Medulla oblongata (tissue), 1 donor: ENCODE measurements around the gene PSORS1C1.
"Not testable (repeated sequence)": the region's sequence is repeated elsewhere in the genome, so short reads cannot be mapped to it uniquely, and the experiment has no call there.

Experiments used
- DNase-seq: peaks from one replicate; pipeline ENCODE4 v3.0.0-alpha.2; 2015; ENCODE audit errors: extremely low spot score

The PSORS1C1 gene

DNA sequence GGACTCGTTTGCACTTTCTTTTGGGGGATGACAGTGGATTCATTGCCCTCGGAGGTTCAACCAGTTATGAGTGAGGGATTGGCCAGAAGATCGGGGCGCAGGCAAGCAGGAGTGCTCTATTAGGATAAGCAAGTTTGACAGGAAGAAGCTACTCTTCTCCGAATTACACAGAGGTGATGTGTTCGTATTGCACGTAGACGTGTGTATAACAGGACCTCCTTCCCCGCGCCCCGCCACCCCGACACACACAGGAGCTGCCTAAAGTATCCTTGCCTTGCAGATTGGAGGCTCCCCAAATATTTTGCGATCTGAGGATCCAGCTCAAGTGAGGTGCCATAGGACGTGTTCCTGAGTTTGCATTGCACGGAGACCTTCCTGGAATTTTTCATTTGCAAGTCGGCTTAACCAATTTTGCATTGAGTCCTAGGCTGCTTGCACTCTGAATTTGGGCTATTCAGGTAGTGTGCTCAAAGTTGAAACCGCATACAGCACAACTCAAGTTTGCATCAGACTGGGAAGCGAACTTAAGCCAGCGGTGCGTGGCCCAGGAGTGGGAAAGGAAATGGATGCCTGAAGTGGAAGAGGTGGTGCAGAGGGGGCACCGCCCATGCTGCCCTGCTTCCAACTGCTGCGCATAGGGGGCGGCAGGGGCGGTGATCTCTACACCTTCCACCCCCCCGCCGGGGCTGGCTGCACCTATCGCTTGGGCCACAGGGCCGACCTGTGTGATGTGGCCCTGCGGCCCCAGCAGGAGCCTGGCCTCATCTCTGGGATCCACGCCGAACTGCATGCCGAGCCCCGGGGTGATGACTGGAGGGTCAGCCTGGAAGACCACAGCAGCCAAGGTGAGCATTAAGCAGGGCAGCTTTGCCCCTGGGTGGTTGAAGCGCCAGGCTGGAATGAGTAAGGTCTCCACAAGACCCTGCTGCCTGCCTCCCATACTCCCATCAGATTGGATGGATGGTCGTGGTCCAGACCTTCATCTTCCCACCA, 44.6 kb downstream of the PSORS1C1 start:
- no peak for DNase-seq

DNA sequence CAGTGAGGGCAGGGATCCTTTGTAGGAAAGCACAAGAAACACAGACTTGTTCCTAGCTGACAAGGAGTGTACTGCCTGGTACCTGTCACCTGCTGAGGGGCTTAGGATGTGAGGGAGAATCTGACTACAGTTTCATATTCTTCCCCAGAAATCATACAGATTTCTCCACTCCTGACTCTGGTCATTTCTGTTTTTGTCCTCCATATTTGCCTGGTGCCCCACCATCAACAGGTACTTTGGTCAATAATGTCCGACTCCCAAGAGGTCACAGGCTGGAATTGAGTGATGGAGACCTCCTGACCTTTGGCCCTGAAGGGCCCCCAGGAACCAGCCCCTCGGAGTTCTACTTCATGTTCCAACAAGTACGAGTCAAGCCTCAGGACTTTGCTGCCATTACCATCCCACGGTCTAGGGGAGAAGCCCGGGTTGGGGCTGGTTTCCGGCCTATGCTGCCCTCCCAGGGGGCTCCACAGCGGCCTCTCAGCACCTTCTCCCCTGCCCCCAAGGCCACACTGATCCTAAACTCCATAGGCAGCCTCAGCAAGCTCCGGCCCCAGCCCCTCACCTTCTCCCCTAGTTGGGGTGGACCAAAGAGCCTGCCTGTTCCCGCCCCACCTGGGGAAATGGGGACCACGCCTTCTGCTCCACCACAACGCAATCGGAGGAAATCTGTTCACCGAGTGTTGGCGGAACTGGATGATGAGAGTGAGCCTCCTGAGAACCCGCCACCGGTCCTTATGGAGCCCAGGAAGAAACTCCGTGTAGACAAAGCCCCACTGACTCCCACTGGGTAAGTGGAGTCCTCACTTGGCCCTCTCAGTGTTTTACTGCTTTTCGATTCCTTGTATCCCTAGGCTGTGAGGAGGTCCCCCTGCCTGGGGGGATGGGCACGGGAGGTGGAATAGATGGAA, 46.9 kb downstream of the PSORS1C1 start:
- DNase-seq = no peak

DNA sequence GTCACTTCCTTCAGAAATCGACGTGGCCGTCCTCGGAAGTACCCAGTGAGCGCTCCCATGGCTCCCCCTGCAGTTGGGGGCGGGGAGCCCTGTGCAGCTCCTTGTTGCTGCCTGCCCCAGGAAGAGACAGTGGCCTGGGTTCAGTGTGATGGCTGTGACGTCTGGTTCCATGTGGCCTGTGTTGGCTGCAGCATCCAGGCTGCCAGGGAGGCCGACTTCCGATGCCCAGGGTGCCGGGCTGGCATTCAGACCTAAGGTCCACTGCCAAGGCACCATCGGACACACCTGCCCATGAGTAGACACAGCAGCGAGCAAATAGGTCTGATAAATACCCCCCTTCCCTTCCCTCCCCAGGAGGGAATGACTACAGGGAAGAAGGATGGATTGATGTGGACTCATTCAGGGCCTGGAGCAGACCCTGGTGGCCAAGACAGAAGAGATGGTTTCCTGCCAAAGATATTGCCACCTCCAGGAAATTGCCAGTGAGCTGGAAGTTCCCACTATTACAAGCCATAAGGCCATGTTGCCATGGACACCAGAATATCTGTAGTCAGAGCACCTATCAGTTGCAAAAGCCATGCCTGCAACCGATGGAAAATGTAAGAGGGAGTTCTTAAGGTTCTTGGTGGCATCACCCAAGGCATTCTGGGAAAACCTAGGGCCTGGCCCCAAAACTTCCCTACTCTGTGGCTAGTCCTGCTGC, 48.0 kb downstream of the PSORS1C1 start:
- DNase-seq = no peak

DNA sequence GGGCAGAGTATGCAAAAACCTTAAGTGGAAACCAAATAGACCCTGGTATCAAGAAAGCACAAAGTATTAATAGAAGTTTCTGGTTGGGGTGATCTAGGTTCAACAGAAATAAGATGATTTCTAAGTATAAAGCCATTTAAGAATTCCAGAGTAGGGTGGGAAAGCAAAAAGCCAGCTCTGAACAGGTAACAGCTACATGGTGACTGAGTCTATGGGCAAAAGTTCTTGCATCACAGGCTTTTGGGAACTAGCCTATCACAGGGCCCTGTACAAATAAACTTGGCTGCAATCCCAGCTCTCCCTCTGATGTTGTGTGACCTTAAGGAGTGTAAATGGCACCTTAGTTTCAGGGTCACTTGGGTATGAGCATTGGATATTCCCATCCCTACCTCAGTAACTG, 49.3 kb downstream of the PSORS1C1 start:
- no peak for DNase-seq

DNA sequence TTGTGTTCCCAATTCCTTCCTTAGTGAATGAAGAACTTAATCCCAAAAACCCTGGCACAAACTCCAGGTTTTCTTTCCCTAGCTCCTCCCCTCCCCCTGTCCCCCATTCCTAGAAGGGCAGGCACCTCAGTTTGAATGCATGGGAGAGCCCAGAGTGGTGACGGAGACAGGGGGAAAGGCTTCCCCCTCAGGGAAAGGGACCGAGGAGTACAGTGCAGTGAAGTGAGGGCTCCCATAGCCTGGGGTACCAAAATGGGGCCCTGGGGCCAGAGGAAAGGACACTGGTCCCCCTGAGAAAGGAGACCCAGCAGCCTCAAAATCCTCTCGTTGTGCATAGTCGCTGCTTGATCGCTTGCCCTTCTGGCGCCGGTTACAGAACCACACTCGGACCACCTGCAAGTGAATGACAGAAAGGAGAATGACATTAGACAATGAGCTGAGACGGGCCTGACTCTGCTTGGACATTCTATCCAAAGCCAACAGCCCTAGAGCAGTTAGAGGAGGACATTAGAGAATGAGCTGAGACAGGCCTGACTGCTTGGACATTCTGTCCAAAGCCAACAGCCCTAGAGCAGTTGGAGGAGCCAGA, 50.0 kb downstream of the PSORS1C1 start:
- not testable (repeated sequence) for DNase-seq

DNA sequence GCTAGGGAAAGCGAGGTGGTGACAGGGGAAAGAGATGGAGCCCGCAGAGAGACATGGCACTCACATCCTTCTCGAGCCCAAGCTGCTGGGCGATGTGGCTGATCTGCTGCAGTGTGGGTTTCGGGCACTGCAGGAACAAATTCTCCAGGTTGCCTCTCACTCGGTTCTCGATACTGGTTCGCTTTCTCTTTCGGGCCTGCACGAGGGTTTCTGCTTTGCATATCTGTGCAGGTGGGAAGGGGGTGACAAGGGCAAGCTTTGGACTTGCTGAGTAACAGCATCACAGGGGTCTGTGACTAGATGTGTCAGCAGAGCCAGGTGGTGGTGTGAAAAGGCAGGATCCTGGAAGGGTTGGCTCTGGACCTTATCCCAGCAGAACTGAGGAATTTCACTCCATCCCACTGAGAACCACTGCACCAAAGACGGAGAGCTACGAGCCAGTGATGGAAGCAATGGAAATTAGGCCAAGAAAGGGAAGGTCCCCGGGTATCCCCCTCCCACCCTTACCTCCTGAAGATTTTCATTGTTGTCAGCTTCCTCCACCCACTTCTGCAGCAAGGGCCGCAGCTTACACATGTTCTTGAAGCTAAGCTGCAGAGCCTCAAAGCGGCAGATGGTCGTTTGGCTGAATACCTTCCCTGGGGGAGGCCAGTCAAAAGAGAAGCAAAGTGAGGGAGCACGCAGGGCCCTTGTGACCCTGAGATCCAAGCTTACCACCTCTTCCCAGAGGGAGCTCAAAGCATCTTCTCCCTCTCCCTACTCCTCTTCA, 50.6 kb downstream of the PSORS1C1 start:
- DNase-seq = not testable (repeated sequence)

DNA sequence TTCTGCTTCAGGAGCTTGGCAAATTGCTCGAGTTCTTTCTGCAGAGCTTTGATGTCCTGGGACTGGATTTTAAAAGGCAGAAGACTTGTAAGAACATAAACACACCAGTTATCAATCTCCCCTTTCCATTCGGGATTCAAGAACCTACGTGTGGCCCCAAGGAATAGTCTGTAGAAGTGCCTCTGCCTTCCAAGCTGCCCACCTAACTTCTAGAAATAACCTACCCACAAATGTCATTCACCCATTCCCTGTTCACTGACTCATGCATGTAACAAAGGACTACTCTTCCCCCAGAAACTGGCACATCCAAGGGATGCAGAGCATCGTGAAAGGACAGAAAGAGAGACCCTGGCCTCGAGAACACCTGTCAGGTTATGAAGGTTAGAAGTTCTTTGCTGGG, 51.4 kb downstream of the PSORS1C1 start:
- DNase-seq = no peak

DNA sequence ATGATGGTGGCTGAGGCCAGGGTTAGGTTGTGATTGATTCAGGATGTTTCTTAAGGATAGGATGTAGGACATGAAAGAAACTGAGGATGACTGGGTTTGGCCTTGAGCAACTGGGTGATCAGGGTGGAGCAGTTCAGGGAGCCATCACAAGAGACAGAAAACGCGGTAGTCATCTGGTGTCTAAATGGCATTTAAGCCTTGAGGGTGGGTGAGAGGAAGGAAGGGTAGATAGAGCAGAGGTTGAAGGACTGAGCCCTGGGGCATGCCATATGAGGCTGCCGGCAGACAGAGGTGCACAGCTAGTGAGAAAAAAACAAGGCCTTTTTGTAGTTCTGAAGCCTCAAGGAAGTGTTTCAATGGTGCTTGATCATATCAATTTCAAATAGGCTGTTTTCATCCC, 54.0 kb downstream of the PSORS1C1 start:
- DNase-seq = no peak

DNA sequence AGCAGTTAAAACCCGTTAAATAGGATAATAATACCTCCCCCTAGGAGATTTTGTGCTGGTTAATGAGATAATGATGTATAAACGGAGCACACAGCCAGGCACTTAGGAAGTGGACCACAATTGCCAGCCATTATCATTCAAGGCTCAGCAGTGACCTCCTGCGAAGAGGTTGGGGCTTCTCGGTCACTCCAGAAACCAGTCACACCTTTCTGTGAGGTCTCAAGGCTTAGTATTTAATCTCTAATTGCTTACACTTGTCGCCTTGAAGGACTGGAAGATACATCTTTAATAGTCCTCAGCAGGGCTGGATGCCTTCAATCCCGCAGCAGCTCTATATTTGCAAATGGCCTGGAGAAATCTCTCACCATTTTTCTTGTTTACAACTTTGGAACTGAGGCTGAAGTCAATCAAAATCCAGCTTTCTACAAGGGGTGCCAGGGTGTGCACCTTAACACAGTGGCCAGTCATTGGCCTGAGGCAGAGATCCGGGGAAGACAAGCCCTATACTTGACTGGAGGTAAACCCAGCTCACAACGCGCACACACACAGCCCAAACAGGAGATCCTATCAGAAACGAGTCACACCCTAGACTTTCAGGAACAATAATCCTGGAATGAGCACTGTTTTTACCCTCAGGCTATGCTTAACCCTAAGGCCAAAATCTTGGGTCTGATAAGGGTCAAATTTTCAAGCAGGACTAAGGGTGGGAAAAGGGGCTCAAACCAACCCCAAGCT, 54.7 kb downstream of the PSORS1C1 start:
- no peak for DNase-seq

DNA sequence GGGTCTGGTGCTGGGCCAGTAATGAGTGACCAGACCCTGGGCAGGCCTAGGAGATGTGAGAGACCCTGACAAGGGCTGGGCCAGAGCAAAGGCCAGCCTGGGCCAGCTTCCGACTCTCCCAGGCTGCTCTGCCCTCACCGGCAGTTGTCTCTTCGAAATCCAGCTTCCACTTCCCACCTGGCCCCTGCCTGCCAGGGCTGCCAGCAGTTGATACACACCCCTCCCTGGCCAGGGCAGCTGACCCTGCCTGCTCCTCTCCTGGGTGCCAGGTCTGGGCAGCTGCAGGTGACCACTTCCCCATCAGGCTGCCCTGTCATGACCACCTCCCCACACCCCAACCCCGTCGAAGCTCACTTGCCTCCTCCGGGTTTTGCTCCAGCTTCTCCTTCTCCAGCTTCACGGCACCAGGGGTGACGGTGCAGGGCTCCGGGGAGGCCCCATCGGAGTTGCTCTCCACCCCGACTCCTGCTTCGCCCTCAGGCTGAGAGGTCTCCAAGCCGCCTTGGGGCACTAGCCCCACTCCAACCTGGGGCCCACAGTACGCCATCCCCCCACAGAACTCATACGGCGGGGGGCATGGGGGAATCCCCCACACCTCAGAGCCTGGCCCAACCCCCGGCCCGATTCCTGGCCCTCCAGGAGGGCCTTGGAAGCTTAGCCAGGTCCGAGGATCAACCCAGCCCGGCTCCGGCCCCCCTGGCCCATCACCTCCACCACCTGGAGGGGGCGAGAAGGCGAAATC, 55.4 kb downstream of the PSORS1C1 start:
- DNase-seq = not testable (repeated sequence)

DNA sequence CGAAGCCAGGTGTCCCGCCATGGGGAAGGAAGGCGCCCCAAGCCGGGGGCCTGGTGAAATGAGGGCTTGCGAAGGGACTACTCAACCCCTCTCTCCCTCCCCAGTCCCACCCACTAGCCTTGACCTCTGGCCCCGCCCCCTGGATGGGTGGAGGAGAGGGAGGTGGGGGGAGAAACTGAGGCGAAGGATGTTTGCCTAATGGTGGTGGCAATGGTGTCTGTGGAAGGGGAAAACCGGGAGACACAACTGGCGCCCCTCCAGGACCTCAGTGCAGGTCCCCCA, 55.9 kb downstream of the PSORS1C1 start, which contains the start of gene POU5F1:
Gene POU5F1, minus strand, starts transcription at position 83 of the 282 bp plus-strand sequence. Its CDS starts 62 bp downstream, at position 21.
- DNase-seq = no peak

DNA sequence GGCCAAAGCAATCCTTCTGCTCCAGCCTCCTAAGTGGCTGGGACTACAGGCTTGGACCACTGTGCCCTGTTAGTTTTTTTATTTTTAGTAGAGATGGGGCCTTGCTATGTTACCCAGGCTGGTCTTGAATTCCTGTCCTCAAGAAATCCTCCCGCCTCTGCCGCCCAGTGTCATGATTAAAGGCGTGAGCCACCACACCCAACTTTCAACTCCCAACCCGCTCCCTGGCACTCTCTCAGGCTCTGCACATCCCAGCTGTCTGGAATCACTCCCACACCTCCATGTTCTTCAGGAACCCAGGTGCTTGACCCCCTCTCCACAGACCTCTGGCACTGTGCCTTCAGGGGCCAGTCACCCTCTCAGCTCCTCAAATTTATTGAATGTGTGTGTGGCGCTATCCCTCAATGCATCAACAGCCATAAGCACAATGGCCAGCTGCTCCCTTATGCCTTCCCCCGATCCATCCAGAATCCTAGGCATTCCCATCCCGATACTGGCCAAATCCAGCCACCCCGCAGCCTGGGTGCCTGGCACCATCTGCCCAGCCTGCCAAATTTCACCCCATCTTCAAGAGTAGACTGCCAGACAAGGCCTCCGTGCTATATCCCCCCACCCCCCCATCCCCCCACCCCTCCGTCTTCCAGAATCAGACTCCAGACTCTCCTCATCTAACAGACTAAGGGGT, 56.5 kb downstream of the PSORS1C1 start:
- DNase-seq = no peak

DNA sequence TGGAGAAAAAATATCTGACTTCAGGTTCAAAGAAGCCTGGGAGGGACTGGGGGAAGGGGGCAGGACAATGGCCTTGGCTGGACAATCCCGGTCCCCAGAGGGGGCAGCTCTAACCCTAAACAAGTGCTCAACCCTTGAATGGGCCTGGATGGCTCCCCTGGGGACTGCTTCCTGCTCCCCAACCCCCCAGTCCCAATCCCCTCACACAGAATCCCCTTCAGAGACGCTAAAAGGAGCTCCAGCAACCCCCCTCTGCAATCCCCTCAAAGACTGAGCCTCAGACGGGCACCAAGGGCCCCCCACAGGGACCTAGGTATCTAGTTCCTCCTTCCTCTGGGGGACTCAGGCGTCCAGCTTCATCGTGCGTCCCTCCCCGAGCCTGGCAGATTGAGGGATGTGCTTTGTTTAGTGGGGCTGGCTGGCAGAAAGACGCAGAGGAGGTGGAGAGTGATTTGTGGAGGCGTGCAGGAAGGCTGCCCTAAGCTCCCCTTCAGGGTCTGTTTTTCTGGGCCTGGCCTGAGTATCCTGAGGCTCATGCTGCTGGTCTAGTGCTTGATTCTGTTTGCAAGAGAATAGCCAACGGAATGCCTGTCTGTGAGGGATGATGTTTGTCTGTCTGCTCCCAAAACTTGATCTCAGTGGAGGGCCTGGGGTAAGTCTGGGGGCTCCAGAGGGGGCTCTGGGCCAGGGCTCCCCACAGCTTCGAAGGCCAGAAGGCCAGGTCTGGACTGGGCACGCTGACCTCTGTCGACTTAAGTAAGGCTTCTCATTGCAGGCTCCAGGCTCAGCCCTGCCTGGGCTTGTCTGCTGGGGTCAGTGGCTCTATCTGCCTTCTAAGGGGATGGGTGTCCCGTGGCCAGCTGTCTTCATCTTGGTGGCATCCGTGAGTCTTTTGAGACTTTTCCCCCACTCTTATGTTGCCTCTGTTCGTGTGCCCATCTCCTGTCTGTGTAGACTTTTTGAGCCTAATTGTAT, 57.6 kb downstream of the PSORS1C1 start:
- no peak for DNase-seq

DNA sequence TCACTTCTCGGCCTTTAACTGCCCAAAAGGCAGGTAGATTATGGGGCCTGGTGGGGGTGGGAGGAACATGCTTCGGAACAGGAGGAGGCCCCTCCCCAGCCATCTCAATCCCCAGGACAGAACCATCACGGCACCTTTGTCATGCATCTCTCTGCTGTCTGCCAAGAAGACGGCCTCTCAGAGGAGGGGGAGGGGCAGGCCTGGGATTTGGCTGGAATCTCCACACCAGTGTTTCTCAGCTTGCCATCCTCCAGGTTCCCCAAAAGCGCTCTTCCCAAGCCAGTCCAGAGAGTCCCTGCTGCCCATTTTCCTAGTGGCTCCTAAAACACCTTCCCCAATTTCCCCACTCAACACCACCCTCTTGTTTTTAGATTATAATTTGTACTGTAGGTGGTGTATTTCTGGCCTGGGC, 58.4 kb downstream of the PSORS1C1 start:
- DNase-seq = no peak

DNA sequence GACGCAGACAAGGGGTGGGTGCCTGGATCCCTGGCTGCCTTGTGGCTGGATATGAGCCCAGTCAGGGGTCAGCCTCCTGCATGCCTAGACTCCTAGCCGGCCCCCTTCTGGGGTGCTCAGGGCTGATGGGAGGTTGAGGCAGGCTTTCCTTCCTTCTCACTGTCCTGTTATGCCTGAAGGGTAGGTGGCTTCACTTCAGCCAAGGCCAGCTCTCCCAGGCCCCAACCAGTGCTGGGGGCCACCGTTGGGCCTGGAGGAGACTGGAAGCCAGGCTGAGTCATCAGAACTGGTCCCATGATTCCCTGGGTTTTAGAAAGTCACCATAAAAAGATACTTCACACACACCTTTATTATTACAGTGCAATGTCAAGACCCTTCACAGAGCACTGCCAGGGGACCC, 58.8 kb downstream of the PSORS1C1 start:
- no peak for DNase-seq

DNA sequence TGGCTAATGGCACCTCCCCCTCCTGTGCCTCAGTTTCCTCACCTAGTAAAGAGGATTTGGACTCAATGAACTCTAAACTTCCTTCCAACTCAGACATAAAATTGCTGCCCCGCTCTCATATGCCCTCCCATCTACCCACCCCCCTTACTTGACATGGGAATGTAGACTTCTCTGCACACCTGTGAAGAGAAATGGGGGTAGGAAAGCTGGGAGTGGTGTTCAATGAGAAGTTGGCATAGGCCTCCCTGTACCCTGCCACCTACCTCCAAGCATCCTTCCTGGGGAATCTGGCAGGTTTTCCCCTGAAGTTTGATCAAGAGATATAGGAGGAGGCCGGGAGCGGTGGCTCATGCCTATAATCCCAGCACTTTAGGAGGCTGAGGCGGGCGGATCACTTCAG, 59.8 kb downstream of the PSORS1C1 start:
- no peak for DNase-seq

DNA sequence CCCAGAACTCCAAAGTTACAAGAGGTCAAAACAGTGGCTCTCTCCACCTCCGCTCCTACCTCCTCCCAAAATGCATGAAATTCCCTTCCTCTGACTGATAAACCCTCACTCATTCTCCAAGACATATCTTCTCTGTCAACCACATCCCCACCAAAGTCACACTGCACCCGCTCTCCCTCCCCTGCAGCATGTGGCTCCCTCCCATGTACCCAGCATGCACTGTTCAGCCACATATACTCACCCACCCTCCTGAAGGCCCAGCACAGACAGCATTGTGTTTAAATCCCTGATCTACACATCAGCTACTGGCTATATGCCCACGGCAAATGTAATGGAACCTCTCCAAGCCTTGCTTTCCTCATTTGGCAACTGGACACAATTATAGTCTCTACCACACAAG, 61.4 kb downstream of the PSORS1C1 start:
- DNase-seq = no peak
